ENCODE measurements around the gene KIAA0232. TPM values are rescaled to one million over a fixed set of nuclear protein-coding genes. Genes with fewer than 3 reads are reported as not detected.
A peak's percentile ranks its signal among the peaks of the same experiment; 100 is the strongest.

KIAA0232 gene
- total RNA-seq, 5 donors from 2014 or later (not counting 1 experiment from before 2014, with no cell fraction given), result 16.5 to 20.9 (median 19.3) TPM

- no peak overlapping the region for H3K4me3 Mint-ChIP-seq
- Histone ChIP-seq H3K4me3 (ENCODE audit: control insufficient read depth in 1 of 2, extremely low read depth in 1 of 2, low read length in 1 of 2) (no peak overlapping the region), H3K27ac (ENCODE audit: low read length) (no peak overlapping the region), H3K27me3 (replicated peaks in 1 of 2; ENCODE audit: control insufficient read depth in 2 of 2, extremely low read depth in 1 of 2, insufficient read depth in 2 of 2, low read length in 1 of 2) (no peaks in the 10 kb centered on the region), H3K9me3 (no peaks in the 10 kb centered on the region), H3K4me1 (ENCODE audit: control insufficient read depth in 1 of 2, extremely low read depth in 1 of 2, insufficient read depth in 2 of 2, low read length in 2 of 2) (peaks cover 23 to 34% of the 10 kb centered on the region in 2 experiments), H3K36me3 (ENCODE audit: control insufficient read depth in 2 of 2, extremely low read depth in 1 of 2, insufficient read depth in 1 of 2, low read length in 1 of 2) (no peaks in the 10 kb centered on the region)
- WGBS (ENCODE audit: insufficient coverage), result 87% methylated on average over 11 of the region's 16 CpGs
- no peaks in the 10 kb centered on the region for H3K27me3 Mint-ChIP-seq
- ChIA-PET CTCF (interaction anchor here in 1 of 2 donors (0.5 kb wide), 1 partner anchor 29 kb away, joined by 6 read pairs; no protein-coding TSS in a partner anchor), POLR2A (interaction anchor here (0.6 to 0.7 kb wide), 2 partner anchors 83 to 286 kb away, joined by 4 to 5 read pairs; no protein-coding TSS in a partner anchor)
- DNase-seq, result no peak
- ATAC-seq (replicated peaks in 1 of 4), result no peak
- peaks cover 36 to 50% (median 39%) of the 10 kb centered on the region in 3 donors for H3K4me1 Mint-ChIP-seq
- H3K9me3 Mint-ChIP-seq, result no peaks in the 10 kb centered on the region
- no peaks in the 10 kb centered on the region for H3K36me3 Mint-ChIP-seq
- H3K27ac Mint-ChIP-seq, result no peak overlapping the region
Observed at GRCh38 chr4:6773616-6774540, 8.6 kb upstream of the KIAA0232 start.

GRCh38 chr4:6775746-6776145 is 6.8 kb upstream of the KIAA0232 start:
- CTCF ChIA-PET, result interaction anchor here (0.6 to 1.2 kb wide), 3 partner anchors 56 to 140 kb away, joined by 3 to 4 read pairs (median 3); no protein-coding TSS in a partner anchor
- Mint-ChIP-seq H3K4me1 (peaks cover 37 to 49% (median 41%) of the 10 kb centered on the region in 3 donors), H3K9me3 (no peaks in the 10 kb centered on the region), H3K27ac (peak overlapping the region in 1 of 2 donors; percentile 12), H3K4me3 (peak overlapping the region in 1 of 3 donors; percentile 36), H3K36me3 (no peaks in the 10 kb centered on the region), H3K27me3 (no peaks in the 10 kb centered on the region)
- H3K27me3 ChIP-seq (replicated peaks in 1 of 2; ENCODE audit: control insufficient read depth in 2 of 2, extremely low read depth in 1 of 2, insufficient read depth in 2 of 2, low read length in 1 of 2), result no peaks in the 10 kb centered on the region
- H3K36me3 ChIP-seq (ENCODE audit: control insufficient read depth in 2 of 2, extremely low read depth in 1 of 2, insufficient read depth in 1 of 2, low read length in 1 of 2), result no peaks in the 10 kb centered on the region
- peaks cover 31 to 34% of the 10 kb centered on the region in 2 experiments for H3K4me1 ChIP-seq (ENCODE audit: control insufficient read depth in 1 of 2, extremely low read depth in 1 of 2, insufficient read depth in 2 of 2, low read length in 2 of 2)
- POLR2A ChIA-PET, result no interaction called here
- no peak overlapping the region for H3K4me3 ChIP-seq (ENCODE audit: control insufficient read depth in 1 of 2, extremely low read depth in 1 of 2, low read length in 1 of 2)
- DNase-seq (no peak), ATAC-seq (replicated peaks in 1 of 4) (no peak)
- H3K27ac ChIP-seq (ENCODE audit: low read length), result no peak overlapping the region
- WGBS (ENCODE audit: insufficient coverage), result 95% methylated on average over 6 of the region's 7 CpGs
- H3K9me3 ChIP-seq, result no peaks in the 10 kb centered on the region

GRCh38 chr4:6776920-6777635 is 5.4 kb upstream of the KIAA0232 start:
- peak in 2 of 4 experiments; percentile 24 to 36 for ATAC-seq (replicated peaks in 1 of 4)
- no peak for DNase-seq
- peak overlapping the region; percentile 47 for H3K27ac ChIP-seq (ENCODE audit: low read length)
- Mint-ChIP-seq H3K4me3 (peak overlapping the region; percentile 19 to 72 (median 59)), H3K36me3 (no peaks in the 10 kb centered on the region), H3K4me1 (peaks cover 48 to 55% (median 52%) of the 10 kb centered on the region in 3 donors), H3K9me3 (no peaks in the 10 kb centered on the region), H3K27me3 (no peaks in the 10 kb centered on the region), H3K27ac (peak overlapping the region; percentile 91 to 97)
- POLR2A ChIA-PET, result interaction anchor here (0.6 kb wide), 2 partner anchors 176 to 291 kb away, joined by 3 to 5 read pairs; no protein-coding TSS in a partner anchor
- no peaks in the 10 kb centered on the region for H3K27me3 ChIP-seq (replicated peaks in 1 of 2; ENCODE audit: control insufficient read depth in 2 of 2, extremely low read depth in 1 of 2, insufficient read depth in 2 of 2, low read length in 1 of 2)
- H3K9me3 ChIP-seq, result no peaks in the 10 kb centered on the region
- 79% methylated on average over 7 of the region's 12 CpGs for WGBS (ENCODE audit: insufficient coverage)
- no peaks in the 10 kb centered on the region for H3K36me3 ChIP-seq (ENCODE audit: control insufficient read depth in 2 of 2, extremely low read depth in 1 of 2, insufficient read depth in 1 of 2, low read length in 1 of 2)
- no peak overlapping the region for H3K4me3 ChIP-seq (ENCODE audit: control insufficient read depth in 1 of 2, extremely low read depth in 1 of 2, low read length in 1 of 2)
- H3K4me1 ChIP-seq (ENCODE audit: control insufficient read depth in 1 of 2, extremely low read depth in 1 of 2, insufficient read depth in 2 of 2, low read length in 2 of 2), result peaks cover 38 to 41% of the 10 kb centered on the region in 2 experiments
- CTCF ChIA-PET, result interaction anchor here in 1 of 2 donors (0.6 to 1.1 kb wide), 3 partner anchors 97 to 122 kb away, joined by 3 read pairs; no protein-coding TSS in a partner anchor

GRCh38 chr4:6777636-6778281 is 4.8 kb upstream of the KIAA0232 start:
- POLR2A ChIA-PET, result interaction anchor here in 1 of 2 donors (0.6 kb wide), 1 partner anchor 291 kb away, joined by 3 read pairs; no protein-coding TSS in a partner anchor
- Histone ChIP-seq H3K4me3 (ENCODE audit: control insufficient read depth in 1 of 2, extremely low read depth in 1 of 2, low read length in 1 of 2) (no peak overlapping the region), H3K4me1 (ENCODE audit: control insufficient read depth in 1 of 2, extremely low read depth in 1 of 2, insufficient read depth in 2 of 2, low read length in 2 of 2) (peaks cover 38 to 41% of the 10 kb centered on the region in 2 experiments), H3K27me3 (replicated peaks in 1 of 2; ENCODE audit: control insufficient read depth in 2 of 2, extremely low read depth in 1 of 2, insufficient read depth in 2 of 2, low read length in 1 of 2) (no peaks in the 10 kb centered on the region), H3K27ac (ENCODE audit: low read length) (peak overlapping the region; percentile 47), H3K9me3 (no peaks in the 10 kb centered on the region), H3K36me3 (ENCODE audit: control insufficient read depth in 2 of 2, extremely low read depth in 1 of 2, insufficient read depth in 1 of 2, low read length in 1 of 2) (no peaks in the 10 kb centered on the region)
- Mint-ChIP-seq H3K4me3 (peak overlapping the region; percentile 19 to 72 (median 59)), H3K27me3 (no peaks in the 10 kb centered on the region), H3K27ac (peak overlapping the region; percentile 91 to 97), H3K36me3 (no peaks in the 10 kb centered on the region), H3K9me3 (no peaks in the 10 kb centered on the region), H3K4me1 (peaks cover 48 to 55% (median 52%) of the 10 kb centered on the region in 3 donors)
- 59% methylated on average over 13 of the region's 15 CpGs for WGBS (ENCODE audit: insufficient coverage)
- ATAC-seq (replicated peaks in 1 of 4), result no peak
- CTCF ChIA-PET, result interaction anchor here in 1 of 2 donors (0.9 to 1.1 kb wide), 3 partner anchors 58 to 103 kb away, joined by 3 to 6 read pairs (median 3); no protein-coding TSS in a partner anchor
- peak in 1 of 35 experiments; percentile 12 for DNase-seq

- peak overlapping the region in 1 of 3 donors; percentile 72 for H3K4me3 Mint-ChIP-seq
- Histone ChIP-seq H3K27ac (ENCODE audit: low read length) (peak overlapping the region; percentile 47), H3K4me3 (ENCODE audit: control insufficient read depth in 1 of 2, extremely low read depth in 1 of 2, low read length in 1 of 2) (no peak overlapping the region), H3K36me3 (ENCODE audit: control insufficient read depth in 2 of 2, extremely low read depth in 1 of 2, insufficient read depth in 1 of 2, low read length in 1 of 2) (no peaks in the 10 kb centered on the region), H3K9me3 (no peaks in the 10 kb centered on the region), H3K27me3 (replicated peaks in 1 of 2; ENCODE audit: control insufficient read depth in 2 of 2, extremely low read depth in 1 of 2, insufficient read depth in 2 of 2, low read length in 1 of 2) (no peaks in the 10 kb centered on the region), H3K4me1 (ENCODE audit: control insufficient read depth in 1 of 2, extremely low read depth in 1 of 2, insufficient read depth in 2 of 2, low read length in 2 of 2) (peaks cover 38 to 41% of the 10 kb centered on the region in 2 experiments)
- H3K36me3 Mint-ChIP-seq, result no peaks in the 10 kb centered on the region
- WGBS (ENCODE audit: insufficient coverage), result 83% methylated on average over 1 of the region's 5 CpGs
- H3K9me3 Mint-ChIP-seq, result no peaks in the 10 kb centered on the region
- H3K4me1 Mint-ChIP-seq, result peaks cover 48 to 55% (median 52%) of the 10 kb centered on the region in 3 donors
- peak overlapping the region; percentile 91 to 97 for H3K27ac Mint-ChIP-seq
- DNase-seq (no peak), ATAC-seq (replicated peaks in 1 of 4) (no peak)
- no peaks in the 10 kb centered on the region for H3K27me3 Mint-ChIP-seq
- ChIA-PET POLR2A (no interaction called here), CTCF (interaction anchor here in 1 of 2 donors (0.9 to 1.1 kb wide), 3 partner anchors 58 to 104 kb away, joined by 3 to 6 read pairs (median 3); no protein-coding TSS in a partner anchor)
Observed at GRCh38 chr4:6778435-6778834, 4.1 kb upstream of the KIAA0232 start.

Measured in T-cell (primary cell).